NCI-H1092 treated with DMSO at 0.1 percent for 48 hours (cell line): ENCODE data around the gene HEPACAM.
A peak's percentile ranks its signal among the peaks of the same experiment; 100 is the strongest.

Experiments
- DNase-seq: peaks from one replicate; lab custom pipeline; 2025; lab: John Stamatoyannopoulos, UW

HEPACAM gene

GRCh38 chr11:124943254-124943616 is 7.4 kb upstream of the HEPACAM start:
- DNase-seq: no peak

- peak; percentile 9 for DNase-seq
These were observed 6.8 kb upstream of the HEPACAM start for GRCh38 chr11:124942466-124943253.

GRCh38 chr11:124941703-124942102 is 5.9 kb upstream of the HEPACAM start:
- DNase-seq: no peak

GRCh38 chr11:124938970-124939369 is 3.1 kb upstream of the HEPACAM start:
- no peak for DNase-seq

- DNase-seq: no peak
These were observed 2.4 kb upstream of the HEPACAM start for GRCh38 chr11:124938206-124938765.

GRCh38 chr11:124937336-124937935 is 1.6 kb upstream of the HEPACAM start:
- no peak for DNase-seq

GRCh38 chr11:124934862-124935547 is 842 bp downstream of the HEPACAM start:
- no peak for DNase-seq

GRCh38 chr11:124930799-124931198 is 5.0 kb downstream of the HEPACAM start:
- DNase-seq: no peak

- DNase-seq: no peak
These were observed 6.7 kb downstream of the HEPACAM start for GRCh38 chr11:124928942-124929665.

GRCh38 chr11:124923296-124923695 is 12.6 kb downstream of the HEPACAM start:
- DNase-seq: no peak

- no peak for DNase-seq
These were observed 13.0 kb downstream of the HEPACAM start for GRCh38 chr11:124922831-124923230.

- DNase-seq: peak; percentile 88
These were observed 14.8 kb downstream of the HEPACAM start for GRCh38 chr11:124920870-124921609.

GRCh38 chr11:124920356-124920755 is 15.5 kb downstream of the HEPACAM start:
- DNase-seq: no peak

GRCh38 chr11:124919898-124920297 is 15.9 kb downstream of the HEPACAM start:
- DNase-seq: no peak

- DNase-seq: no peak
These were observed 16.9 kb downstream of the HEPACAM start, which contains the start of gene HEPN1 for GRCh38 chr11:124918950-124919349. Gene HEPN1, plus strand, starts transcription at chr11:124919250.

GRCh38 chr11:124917115-124917637 is 18.7 kb downstream of the HEPACAM start:
- no peak for DNase-seq

GRCh38 chr11:124916370-124916710 is 19.5 kb downstream of the HEPACAM start:
- DNase-seq: no peak

GRCh38 chr11:124915541-124916369 is 20.1 kb downstream of the HEPACAM start:
- DNase-seq: no peak

GRCh38 chr11:124902616-124903015 is 33.2 kb downstream of the HEPACAM start:
- DNase-seq: no peak

- no peak for DNase-seq
These were observed 35.4 kb downstream of the HEPACAM start for GRCh38 chr11:124900464-124900863.
